Stimulated activated CD4-positive, alpha-beta T cell treated with anti-CD3 and anti-CD28 coated beads, Interleukin-15, amount 100 ng/mL, for 48 hours (primary cell): Measurements from ENCODE around the gene PTPRM.

Experiments
- DNase-seq, 2 donors: peaks; one replicate each; pipeline ENCODE4 v3.0.0-alpha.2; 2020; ENCODE audit warnings: low read depth in 2 of 2

The PTPRM gene

DNA sequence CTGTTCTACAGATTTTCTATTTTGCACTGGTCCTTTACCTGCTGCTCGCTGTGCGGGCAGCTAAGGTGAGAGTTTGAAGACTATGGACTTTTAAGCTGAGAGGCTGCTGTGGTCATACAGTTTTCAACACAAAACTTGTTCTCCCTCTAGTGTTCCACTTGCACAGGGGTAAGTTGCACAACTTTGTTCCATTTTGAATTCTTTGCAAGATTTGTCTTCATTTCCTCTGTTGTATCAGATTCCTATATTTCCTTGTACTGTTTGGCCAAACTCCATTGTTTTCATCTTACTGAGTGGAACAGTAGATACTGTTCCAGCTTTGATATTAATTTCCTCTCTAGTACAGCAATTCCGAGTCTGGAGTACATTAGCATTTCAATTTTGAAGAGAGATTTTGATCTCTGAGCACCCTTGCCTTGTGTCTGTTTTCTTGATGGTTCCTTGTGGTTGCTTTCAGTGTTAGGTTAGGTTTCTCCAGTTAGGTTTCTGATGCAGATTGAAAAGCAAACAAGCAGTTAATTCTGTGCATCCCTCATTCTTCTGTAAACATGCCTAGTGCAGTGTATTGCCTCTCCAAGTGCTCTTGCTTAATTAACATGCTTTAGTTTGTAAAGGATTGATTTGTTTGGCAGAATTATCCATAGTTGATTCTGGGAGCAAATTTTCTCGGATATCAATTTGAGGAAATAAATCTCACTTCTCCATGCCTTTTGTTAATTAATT is 188.8 kb downstream of the PTPRM start:
- DNase-seq: no peak

DNA sequence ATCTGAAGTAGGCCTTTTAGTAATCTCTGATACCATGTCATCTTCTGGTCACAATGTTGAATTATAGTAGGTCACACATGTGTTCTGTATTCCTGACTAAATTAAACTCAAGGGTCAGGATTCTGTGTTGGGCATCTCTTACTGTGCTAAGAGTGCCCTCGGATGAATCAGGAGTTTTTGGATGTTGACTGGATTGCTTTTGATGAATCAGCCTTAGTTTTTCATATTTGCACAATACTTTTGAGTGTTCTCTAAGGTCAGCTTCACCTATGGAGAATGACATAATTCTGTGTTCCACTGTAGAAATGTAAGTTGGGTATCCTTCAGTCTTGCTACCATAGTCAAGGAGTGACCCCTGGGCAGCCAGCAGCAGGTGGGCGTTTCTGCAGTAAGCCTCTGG is 190.1 kb downstream of the PTPRM start:
- no peak for DNase-seq

DNA sequence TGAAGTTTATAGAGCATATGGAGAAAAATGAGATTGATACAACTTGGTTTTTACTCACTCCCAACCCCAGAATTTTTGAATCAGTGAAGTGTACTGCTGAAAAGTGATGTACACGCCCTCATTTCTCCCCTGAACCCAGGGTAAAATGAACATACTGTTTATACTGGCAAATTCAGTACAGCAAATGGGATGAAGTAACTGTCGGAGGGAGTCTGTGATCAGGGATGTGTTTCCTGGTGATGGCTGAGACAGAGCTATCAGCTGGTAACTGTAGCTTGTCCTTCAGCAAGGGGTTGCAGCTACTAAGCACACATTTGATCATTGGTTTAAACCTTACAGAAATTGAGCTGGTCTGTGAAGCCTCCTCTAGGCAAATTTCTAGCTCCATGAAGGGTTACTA is 191.6 kb downstream of the PTPRM start:
- DNase-seq: no peak

DNA sequence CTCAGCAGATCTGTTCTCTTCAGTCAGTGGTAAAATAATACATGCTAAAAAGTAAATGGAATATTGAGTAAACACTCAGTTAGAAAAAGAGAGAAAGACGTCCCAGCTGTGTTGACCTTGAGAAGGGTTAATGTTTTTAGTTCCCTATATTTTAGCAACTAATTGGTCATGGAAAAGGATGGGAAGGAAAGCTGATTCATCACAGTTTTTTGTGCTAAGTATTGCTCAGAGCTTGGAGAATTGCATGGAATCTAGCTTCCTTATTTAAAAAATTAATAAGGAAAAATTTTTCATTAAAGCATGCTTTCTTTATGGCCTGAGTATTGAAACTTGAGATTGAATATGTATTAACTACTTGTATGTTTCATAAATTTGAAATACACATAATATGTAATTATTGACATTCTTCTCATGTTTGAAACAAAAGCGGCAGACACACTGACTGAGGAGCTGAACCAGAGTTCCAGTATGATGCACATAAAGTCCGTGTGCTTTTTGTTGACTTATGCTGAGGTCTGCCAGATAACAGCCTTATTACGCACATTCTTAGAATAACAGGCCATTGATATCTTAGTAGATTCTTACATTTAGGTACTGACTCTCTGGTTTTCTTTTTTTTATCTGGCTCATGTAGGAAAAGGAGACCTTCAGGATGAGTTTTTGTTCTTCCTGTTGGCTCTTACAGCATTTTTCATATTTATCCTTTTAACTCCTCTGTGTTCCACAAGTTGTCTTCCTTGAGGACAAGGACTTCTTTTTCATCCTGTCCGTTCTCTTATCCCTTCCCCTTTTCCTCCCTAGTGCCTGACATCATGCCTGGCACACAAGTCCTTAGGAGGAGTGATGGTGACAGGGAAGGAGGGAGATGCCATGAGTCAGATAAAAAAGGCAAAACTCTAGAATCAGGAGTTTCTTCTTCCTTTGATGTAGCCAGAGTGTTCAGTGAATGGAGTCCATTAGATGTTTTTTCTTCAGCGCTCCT is 194.1 kb downstream of the PTPRM start:
- no peak for DNase-seq

DNA sequence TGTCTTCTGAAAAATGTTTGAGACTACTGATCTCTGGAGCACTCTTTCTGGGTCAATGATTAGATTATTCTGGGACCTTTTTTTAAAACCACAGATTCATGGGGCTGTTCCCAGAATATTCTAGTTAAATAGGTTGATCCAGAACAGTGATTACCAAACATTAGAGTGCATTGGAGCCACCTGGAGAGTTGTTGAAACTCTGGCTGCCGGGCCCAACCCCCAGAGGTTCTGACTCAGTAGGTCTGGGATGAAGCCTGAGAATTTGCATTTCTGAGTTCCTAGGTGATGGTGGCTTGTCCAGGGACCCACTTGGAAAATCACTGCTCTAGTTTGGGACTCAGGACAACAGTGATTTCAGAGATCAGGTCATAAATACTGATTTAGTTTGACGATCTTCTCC is 197.3 kb downstream of the PTPRM start:
- DNase-seq: no peak

DNA sequence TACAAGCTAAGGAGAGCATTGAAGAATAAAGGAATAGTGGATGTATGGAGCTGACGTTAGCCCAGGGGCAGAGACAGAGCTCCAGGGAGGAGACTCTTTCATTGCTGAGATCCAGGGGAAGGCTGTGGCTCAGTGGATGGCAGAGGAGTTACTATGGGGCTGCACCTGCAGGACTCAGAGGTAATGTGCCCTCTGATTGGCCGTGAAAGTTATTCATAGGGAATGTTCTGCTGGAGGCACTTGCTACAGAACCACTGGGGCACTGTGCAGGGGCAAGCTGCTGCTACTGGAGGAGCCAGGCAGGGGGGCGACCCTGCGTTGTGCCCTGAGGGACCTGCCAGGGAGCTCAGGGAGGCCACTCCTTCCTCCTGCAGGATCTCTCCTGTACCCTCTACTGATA is 199.2 kb downstream of the PTPRM start:
- DNase-seq: no peak

DNA sequence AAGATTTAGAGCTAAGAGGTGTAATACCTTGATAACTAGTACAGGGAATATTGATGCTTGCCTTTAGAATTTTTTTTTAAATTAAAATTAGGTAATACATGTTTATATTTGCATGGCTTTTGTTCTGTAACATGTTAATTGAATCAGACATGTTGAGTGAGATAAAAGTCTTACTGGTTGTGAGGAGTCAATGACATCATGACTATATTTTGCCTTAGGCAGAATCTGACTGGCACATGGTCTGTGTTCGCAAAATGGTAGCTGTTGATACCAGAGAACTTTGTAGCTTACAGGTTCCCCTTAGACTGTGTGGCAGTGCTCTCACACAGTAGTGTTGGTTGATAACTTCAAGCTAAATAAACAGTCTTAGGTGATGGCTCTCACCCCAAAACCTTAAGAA is 199.7 kb downstream of the PTPRM start:
- DNase-seq: no peak

DNA sequence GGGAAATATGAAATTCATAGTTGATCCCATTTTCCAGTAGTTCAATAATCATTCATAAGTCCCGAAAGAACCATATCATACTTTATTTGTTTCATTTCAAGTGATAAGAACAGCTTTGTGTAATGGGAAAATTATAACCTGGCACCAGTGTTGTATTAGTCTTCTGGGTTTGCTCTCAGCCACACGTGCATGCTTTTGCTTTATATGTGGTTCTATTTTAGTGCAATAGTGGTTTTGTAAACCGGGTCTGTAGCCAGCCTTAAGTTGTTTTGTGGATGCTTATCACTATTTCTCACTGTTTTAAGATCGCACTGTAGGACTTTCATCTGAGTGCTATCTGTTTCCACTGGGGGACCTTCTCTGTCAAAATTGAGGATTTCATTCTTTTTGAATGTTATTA is 203.8 kb downstream of the PTPRM start:
- no peak for DNase-seq

DNA sequence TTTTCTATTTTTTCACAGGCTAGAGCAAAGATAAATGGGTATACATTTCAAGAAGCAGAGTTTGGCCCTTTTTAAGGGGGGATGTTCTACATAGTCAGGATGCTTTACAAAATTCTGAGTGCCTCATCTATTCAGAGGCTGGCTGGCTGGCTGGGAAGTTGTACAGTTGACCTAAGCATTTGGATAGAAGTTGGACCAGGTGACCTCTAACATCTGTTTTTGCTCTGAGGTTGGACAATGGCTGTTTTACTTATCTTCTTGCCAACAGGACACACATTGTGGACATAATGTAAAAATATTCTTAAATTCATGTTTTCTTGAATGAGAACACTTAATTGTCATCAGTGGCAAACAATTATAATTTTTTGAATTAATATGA is 205.4 kb downstream of the PTPRM start:
- no peak for DNase-seq

DNA sequence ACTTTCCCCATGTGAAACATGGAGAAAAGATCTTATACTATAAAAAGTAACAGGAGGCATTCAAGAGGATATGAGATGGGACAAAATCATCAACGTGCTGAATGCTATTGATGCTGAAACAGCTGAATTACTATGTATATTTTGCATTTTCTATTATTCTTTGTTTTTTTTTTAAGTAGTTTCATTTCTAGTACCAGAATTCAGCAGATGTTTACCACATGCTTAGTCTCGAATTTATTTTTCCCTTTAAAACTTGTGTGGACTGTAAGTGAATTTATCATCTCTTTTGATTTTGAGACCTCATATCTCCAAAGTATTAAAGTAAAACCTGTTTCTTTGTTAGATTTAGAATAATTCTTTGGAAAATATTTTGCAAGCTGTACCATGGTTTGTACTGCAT is 205.8 kb downstream of the PTPRM start:
- no peak for DNase-seq

DNA sequence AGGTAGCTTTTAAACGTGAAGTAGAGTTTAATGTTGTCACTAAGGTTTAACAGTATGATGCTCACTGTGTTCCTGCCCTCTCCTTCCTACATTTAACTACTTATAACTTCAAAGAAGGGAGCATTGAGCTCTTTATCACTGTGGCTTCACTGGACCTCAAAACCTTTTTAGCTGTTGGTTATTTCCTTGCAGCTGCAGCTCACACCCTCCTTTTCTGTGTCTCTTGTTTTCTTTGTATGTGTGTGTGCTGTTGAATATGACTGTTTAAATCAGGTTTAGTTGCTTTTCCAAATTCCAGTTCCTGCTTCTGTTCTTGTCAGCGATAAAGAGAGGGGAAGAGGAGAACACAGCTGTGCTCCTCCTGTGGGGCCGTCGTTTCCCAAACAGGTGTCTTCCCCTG is 208.0 kb downstream of the PTPRM start:
- DNase-seq: no peak

DNA sequence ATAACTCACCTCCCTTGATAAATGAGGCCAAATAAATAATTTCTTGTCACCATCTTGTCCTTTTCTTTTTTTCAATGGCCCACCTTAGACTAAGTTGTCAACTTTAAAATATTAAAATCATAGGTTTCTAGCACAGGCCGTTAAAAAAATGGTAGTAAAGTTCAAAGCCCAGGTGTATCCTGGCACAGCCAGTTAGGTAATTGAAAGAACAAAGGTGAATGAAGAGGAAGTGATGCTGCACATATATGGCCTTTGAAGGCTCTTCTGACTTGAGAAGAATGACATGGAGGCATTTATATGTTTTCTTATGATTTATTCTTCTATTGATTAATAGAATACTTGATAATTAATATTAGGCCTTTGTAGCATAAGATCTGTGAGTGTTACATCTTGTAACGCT is 208.7 kb downstream of the PTPRM start:
- DNase-seq: no peak

DNA sequence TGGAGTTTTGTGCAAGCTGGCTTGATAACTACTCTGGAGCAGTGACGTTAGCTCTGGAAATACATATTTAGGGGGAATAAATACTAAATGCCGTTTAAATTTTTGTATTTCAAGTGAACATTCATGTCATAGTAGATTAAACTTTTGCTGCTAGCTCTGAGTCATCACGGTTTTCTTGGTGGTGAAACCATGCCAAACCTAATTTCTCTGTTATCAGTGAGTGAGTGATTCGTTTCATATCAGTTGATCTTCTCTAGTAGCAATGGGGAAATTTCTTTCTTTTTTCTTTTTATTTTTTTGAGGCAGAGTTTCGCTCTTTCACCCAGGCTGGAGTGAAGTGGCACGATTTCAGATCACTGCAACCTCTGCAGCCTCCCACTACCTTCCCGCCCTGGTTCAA is 211.1 kb downstream of the PTPRM start:
- no peak for DNase-seq

DNA sequence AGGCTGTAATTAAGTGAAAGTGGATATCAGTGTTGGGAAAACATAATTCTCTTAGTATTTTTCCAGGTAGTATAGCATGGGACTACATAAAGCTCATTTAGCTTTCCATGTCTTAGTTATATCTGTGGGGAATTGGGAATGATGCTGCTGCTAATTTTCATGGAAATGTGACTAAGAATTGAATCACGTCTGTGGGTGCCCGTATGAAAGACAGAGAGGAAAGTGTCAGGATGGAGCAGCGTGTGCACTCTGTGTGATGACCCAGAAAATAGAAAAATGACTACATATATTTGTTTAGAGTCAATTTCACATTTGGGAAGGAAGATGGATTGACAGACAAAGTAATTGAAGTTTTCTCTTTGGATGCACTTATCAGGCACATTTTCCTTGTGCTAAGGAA is 212.1 kb downstream of the PTPRM start:
- DNase-seq: no peak

DNA sequence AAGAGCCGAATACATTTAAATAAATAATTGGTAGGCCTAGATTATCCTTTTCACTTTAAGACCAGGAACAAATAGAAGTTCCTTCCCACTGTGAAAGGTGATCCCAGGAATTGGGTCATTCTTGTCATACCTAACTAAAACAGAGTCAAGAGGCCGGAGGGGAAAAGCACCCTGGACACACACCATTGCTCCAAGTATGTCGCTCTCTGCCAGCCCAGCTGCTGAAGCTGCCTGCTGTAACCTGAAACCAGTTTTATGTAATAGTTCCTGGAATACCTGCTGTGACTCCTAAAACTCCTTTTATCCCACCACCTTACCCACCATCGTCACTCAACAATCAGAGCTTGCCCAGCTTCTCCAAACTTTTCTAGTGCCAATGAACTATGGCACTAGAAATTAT is 217.1 kb downstream of the PTPRM start:
- DNase-seq: no peak

DNA sequence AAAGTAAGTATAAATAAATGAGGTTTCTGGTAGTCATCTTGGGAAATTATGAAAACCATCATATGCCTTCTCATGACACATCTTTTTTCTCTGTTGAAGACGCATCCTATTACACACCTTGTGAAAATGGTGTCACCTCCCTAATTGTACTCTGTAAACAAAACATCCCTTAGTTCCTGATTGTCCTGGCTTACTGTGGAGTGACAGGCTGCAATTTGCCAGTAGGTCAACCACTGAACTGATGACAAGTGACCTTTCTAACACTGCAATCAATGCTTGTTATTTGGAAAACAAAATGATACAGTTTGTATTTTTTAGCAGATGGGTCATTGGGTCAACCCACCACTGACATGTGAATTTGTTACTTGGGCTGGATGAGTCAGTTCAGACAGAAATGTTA is 219.5 kb downstream of the PTPRM start:
- DNase-seq: no peak

DNA sequence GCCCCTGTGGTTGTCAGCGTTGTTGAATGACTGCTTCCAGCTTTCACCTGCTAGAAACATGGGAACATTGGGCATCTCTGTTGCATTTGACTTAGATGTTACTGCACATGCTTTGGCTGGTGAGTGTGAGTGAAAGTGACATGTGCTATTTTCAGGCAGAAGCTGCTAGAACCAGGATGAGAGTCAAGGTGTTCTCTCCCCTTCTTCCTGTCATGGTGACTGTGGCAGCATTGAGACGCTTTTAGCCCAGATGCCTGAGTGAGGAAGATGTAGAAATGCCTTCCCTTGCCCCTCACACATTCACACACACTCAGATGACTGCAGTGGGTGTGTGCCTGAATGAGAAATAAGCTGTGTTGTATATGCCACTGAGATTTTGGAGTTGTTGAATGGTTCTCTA is 220.2 kb downstream of the PTPRM start:
- no peak for DNase-seq

DNA sequence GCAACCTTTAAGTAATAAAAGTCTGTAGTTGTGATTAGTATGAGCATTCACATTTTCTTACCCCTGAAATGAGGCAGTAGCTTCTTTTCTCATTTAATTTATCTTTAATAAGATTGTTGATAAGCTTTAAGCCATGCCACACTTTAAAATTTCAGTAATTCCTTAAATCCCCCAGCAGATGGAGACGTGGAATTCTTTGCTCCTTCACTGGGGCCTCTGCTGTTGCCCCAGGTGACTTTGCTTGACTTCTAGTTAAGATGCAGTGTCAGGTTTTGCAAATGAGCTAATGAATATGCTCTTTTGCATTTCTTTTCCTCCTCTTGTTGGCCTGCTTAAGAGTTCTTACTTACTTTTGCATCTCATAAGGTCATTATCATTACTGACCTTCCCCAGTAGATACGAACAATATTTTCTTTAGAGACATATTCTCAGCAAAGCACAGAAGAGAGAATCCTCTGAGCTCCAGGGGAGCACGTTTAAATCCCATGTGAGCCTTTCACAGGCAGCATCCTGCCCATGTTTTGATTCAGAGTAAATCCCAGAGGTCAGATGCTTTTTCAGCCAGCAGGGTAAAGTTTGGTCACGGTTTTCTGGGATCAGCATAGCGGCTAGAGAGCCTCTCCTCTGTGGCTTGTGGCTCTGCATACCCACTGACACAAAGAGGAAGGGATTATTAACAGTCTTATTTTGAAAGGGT is 222.9 kb downstream of the PTPRM start:
- no peak for DNase-seq

DNA sequence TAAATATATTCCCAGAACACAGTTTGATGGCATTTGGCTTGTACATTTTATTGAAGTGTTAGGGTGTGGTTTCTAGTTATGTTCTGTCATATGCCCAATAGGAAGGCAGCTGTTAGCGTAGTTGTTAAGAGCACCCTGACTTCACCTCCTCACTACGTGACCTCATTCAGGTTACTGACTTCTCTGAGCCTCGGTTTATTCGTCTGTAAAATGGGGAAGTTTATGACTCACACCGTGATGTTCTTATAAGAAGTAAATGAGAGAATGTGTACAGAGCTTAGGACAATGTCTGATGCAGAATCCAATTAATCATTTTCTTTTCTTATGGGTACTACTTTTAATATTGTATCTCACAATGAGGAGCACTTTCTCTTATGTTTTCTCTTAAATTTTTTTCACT is 226.0 kb downstream of the PTPRM start:
- DNase-seq: no peak

DNA sequence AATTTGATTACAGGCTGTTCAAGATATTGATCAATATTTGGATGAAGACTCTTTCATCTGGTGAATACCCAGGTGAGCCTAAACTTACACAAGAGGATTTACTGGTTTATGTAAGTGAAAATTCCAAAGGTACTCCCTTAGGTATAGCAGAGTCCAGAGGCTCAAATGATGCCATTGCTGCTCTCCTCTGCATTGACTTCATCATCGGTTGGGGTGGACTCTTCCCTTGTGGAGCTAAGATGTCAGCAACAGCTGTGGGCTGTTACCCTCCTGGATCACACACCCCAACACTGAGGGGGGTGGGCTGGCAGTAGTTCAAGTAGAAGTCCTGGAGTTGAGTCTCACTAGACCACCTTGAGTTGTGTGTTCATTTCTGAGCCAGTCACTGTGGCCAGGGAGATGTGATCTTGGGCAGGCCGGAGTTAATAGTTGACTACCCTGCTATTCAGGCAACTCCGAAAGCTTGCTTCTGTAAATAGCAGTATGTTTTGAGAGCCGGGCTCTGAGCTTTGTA is 236.9 kb downstream of the PTPRM start:
- no peak for DNase-seq

DNA sequence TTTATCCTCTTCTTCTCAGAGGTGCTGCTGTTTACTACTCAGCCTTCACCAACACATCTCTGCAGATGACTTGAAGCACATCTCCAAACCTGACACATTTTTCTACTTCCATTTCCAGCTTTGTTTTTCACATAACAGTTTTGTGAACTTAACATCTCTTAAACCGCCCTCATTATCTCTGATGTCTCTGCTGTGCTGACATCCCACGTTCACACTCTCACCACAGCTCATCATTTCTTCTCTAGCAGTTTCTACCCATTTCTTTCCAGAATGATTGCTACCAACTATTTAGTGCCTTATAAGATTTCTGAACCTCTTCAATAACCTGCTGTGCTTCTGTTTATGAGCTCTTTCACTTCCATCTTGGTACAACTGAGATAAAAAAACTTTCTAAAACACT is 238.0 kb downstream of the PTPRM start:
- DNase-seq: no peak

DNA sequence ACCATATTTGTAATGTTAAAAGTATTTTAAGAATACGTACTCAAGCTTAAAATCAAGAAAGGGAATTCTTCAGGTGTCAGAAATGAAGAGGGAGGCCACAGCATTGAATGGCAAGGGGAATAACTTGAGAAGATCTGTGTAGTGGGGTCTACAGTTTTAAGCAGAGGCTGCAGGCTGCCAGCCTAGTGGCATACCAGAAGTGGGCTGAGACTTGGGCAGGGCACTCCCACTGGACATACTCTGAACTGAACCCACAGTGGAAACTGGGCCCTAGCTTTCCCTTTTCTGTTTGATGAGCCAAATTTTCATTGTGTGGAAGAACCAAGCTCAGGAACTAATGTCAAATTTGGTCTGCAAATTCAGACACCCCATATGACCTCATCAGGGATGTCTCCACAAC is 238.8 kb downstream of the PTPRM start:
- DNase-seq: no peak
